ENCODE results near the gene SVEP1. TPM values are rescaled to one million over a fixed set of nuclear protein-coding genes. Genes with fewer than 3 reads are reported as not detected.
"Not testable (repeated sequence)": the region's sequence is repeated elsewhere in the genome, so short reads cannot be mapped to it uniquely, and the experiment has no call there.

The SVEP1 gene
- total RNA-seq, 4 donors from 2014 or later = 37.2 to 70.4 (median 58.4) TPM

DNA sequence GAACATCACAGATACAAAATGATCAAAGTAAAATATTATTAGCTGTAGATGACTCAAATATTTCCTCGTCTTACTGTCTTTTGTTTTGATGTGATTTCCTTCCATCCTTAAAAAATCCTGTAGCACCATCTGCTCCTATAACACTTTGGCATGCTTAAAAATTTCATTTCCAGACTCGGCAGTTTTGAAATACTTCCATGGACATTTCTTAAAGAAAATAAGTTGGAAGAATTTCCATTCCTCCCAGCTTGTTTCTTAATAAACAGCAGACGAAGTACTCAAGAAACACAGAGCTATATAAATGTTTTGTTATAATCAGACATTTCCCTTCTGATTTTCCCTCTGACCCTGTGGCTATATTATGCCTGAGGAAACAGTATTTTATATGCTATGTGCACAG lies 41.2 kb upstream of the SVEP1 start:
- Histone ChIP-seq H3K9me3 (no peaks in the 10 kb centered on the region), H3K27me3 (no peaks in the 10 kb centered on the region), H3K4me3 (no peak overlapping the region), H3K4me1 (no peaks in the 10 kb centered on the region), H3K36me3 (no peaks in the 10 kb centered on the region), H3K27ac (no peak overlapping the region)
- WGBS, 2 donors (ENCODE audit: low coverage in 1 of 2) = 31 to 43% methylated on average over 3 of the region's 3 CpGs
- TF ChIP-seq EP300 (IDR thresholded peaks at IDR 0.05) (no peak), POLR2AphosphoS5 (IDR thresholded peaks at IDR 0.05) (no peak), POLR2A (IDR thresholded peaks at IDR 0.05) (no peak)
- TF ChIP-seq, protein P1, sequence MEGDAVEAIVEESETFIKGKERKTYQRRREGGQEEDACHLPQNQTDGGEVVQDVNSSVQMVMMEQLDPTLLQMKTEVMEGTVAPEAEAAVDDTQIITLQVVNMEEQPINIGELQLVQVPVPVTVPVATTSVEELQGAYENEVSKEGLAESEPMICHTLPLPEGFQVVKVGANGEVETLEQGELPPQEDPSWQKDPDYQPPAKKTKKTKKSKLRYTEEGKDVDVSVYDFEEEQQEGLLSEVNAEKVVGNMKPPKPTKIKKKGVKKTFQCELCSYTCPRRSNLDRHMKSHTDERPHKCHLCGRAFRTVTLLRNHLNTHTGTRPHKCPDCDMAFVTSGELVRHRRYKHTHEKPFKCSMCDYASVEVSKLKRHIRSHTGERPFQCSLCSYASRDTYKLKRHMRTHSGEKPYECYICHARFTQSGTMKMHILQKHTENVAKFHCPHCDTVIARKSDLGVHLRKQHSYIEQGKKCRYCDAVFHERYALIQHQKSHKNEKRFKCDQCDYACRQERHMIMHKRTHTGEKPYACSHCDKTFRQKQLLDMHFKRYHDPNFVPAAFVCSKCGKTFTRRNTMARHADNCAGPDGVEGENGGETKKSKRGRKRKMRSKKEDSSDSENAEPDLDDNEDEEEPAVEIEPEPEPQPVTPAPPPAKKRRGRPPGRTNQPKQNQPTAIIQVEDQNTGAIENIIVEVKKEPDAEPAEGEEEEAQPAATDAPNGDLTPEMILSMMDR (IDR thresholded peaks at IDR 0.05) = no peak
- no peak for ATAC-seq

DNA sequence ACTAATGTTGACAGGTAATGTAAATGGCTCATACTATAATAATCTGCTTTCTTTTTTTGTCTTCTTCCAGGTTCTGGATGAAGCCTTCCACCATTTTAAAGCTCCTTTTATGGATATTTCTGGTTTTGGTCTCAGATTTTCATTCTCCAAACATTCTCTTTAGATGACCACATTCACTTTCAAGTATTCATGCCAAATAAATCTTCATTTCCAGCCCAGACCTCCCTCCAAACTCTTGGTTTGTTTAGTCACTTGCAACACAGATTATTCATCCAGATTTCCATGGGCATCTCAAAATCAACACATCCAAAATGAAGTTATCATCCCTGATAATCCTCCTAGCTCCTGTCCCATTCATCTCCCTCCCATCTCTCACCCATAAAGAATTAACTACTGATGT lies 40.3 kb upstream of the SVEP1 start:
- H3K4me3 ChIP-seq = no peak overlapping the region
- H3K4me1 ChIP-seq = no peaks in the 10 kb centered on the region
- no peaks in the 10 kb centered on the region for H3K27me3 ChIP-seq
- H3K27ac ChIP-seq = no peak overlapping the region
- TF ChIP-seq EP300 (IDR thresholded peaks at IDR 0.05) (no peak), POLR2AphosphoS5 (IDR thresholded peaks at IDR 0.05) (no peak), POLR2A (IDR thresholded peaks at IDR 0.05) (no peak)
- TF ChIP-seq, protein P1 (IDR thresholded peaks at IDR 0.05) = no peak
- no peaks in the 10 kb centered on the region for H3K36me3 ChIP-seq
- ATAC-seq = no peak
- H3K9me3 ChIP-seq = no peaks in the 10 kb centered on the region

DNA sequence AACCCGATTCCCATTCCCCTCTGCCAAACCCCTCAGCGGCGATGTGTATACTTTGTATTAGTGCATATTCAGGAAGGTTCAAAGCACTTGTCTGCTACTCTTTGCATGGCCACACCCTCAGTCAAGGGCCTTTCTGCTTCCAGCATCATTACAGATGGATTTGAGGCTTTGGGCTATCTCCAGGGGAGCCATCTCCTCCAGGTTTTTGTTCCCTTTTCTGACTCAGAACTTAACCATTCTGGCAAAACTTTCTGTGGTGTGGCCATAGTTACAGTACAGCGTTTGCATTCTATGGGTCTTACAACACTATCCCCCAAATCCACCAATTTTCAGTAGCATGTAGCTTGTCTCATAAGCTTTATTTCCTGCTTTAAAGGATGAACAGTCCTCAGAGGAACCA lies 36.0 kb upstream of the SVEP1 start:
- WGBS, 2 donors (ENCODE audit: low coverage in 1 of 2) = 61 to 93% methylated on average over 2 to 3 of the region's 4 CpGs
- Histone ChIP-seq H3K27ac (no peak overlapping the region), H3K27me3 (no peaks in the 10 kb centered on the region), H3K4me1 (no peaks in the 10 kb centered on the region), H3K36me3 (no peaks in the 10 kb centered on the region), H3K9me3 (no peaks in the 10 kb centered on the region), H3K4me3 (no peak overlapping the region)
- no peak for ATAC-seq
- no peak for TF ChIP-seq EP300 (IDR thresholded peaks at IDR 0.05)
- TF ChIP-seq POLR2A (IDR thresholded peaks at IDR 0.05) = no peak
- TF ChIP-seq, protein P1 (IDR thresholded peaks at IDR 0.05) = no peak
- TF ChIP-seq POLR2AphosphoS5 (IDR thresholded peaks at IDR 0.05) = no peak

DNA sequence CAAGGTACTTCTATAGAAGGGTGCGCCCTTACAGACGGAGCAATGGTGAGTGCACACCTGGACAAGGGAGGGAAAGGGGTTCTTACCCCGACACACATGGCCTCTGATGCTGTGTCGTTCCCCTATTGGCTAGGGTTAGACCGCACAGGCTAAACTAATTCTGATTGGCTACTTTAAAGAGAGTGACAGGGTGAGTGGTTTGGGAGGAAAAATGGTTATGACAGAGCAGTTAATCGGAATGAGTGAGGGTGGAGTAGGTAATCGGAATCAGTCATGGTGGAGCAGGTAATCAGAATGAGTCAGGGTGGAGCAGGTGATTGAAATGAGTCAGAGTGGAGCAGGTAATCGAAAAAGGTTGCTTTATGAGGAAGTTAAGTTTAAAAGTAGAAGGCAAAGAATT lies 35.0 kb upstream of the SVEP1 start:
- H3K4me3 ChIP-seq, H3K27me3 ChIP-seq, H3K27ac ChIP-seq, ATAC-seq, H3K4me1 ChIP-seq, H3K9me3 ChIP-seq, H3K36me3 ChIP-seq: not testable (repeated sequence)
- 86 to 87% methylated on average over 6 to 8 of the region's 8 CpGs for WGBS, 2 donors (ENCODE audit: low coverage in 1 of 2)

DNA sequence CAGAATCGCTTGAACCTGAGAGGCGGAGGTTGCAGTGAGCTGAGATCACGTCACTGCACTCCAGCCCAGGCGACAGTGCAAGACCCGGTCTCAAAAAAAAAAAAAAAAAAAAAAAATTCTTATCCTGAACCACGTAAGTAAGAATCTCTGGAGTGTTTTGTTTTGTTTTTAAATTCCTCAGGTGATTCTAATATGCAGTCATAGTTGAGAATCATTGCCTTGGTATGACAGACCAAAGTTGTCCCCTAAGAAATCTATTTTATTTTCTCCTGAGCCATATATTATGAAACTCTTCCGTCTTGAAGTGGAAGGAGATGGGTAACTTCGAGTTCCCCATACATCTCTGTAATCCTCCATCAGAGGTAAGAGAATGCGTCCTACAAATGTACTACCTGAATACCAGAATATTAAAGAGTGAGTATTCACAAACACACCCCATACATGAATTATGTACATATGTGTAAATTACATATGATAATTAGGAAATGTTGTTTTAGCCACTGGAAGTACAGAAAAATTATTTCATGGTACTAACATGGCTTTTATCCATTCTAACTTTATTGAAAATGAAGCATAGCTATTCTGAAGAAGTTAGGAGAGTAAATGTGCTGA lies 26.7 kb upstream of the SVEP1 start:
- TF ChIP-seq EP300 (IDR thresholded peaks at IDR 0.05) (no peak), POLR2A (IDR thresholded peaks at IDR 0.05) (no peak), POLR2AphosphoS5 (IDR thresholded peaks at IDR 0.05) (no peak)
- TF ChIP-seq, protein P1 (IDR thresholded peaks at IDR 0.05) = no peak
- WGBS, 2 donors (ENCODE audit: low coverage in 1 of 2) = 76 to 81% methylated on average over 5 to 8 of the region's 9 CpGs
- Histone ChIP-seq H3K4me1 (no peaks in the 10 kb centered on the region), H3K27me3 (no peaks in the 10 kb centered on the region), H3K4me3 (no peak overlapping the region), H3K9me3 (no peaks in the 10 kb centered on the region), H3K36me3 (no peaks in the 10 kb centered on the region), H3K27ac (no peak overlapping the region)
- ATAC-seq = no peak

Measured in gastroesophageal sphincter (tissue), 4 donors.